Measurements from ENCODE around the gene SPTBN4.
A peak's percentile ranks its signal among the peaks of the same experiment; 100 is the strongest.
"Not testable (repeated sequence)": the region's sequence is repeated elsewhere in the genome, so short reads cannot be mapped to it uniquely, and the experiment has no call there.

Gene SPTBN4

DNA sequence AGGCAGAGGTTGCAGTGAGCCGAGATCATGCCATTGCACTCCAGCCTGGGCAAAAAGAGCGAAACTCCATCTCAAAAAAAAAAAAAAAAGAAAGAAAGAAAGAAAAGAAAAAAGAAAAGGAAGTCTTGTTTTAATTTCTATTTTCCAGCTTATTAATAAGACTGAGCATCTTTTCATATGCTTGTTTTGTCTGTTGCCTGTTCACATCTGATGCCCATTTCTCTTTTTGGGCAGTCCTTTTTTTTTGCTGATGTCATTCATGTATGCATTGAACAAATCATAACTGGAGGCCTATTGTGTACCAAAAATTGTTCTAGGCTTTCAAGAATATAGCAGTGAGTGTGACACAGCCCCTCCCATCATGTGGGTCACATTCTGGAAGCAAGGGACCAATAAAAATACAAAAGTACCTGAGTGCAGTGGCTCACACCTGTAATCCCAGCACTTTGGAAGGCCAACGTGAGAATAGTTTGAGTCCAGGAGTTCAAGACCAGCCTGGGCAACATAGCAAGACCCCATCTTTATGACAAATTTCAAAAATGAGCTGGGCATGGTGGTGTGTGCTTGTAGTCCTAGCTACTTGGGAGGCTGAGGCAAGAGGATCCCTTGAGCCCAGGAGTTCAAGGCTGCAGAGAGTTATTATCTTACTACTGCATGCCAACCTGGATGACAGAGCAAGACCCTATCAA is 79.5 kb downstream of the SPTBN4 start:
- not testable (repeated sequence) for H3K9me3 ChIP-seq (ENCODE audit: control insufficient read depth, insufficient read depth, low read depth, low read length); H3K27ac ChIP-seq (ENCODE audit: extremely low read depth, low read depth, low read length); H3K36me3 ChIP-seq (ENCODE audit: control insufficient read depth in 2 of 2, insufficient read depth in 1 of 2, low read length in 2 of 2); H3K4me3 ChIP-seq (ENCODE audit: low read depth, low read length)
- peaks cover 13% of the 10 kb centered on the region for H3K4me1 ChIP-seq (ENCODE audit: control insufficient read depth, insufficient read depth, low read length)
- TF ChIP-seq ZNF121 (tag by site-specific recombination; IDR thresholded peaks at IDR 0.05), result peak; percentile 94
- TF ChIP-seq, protein P1, sequence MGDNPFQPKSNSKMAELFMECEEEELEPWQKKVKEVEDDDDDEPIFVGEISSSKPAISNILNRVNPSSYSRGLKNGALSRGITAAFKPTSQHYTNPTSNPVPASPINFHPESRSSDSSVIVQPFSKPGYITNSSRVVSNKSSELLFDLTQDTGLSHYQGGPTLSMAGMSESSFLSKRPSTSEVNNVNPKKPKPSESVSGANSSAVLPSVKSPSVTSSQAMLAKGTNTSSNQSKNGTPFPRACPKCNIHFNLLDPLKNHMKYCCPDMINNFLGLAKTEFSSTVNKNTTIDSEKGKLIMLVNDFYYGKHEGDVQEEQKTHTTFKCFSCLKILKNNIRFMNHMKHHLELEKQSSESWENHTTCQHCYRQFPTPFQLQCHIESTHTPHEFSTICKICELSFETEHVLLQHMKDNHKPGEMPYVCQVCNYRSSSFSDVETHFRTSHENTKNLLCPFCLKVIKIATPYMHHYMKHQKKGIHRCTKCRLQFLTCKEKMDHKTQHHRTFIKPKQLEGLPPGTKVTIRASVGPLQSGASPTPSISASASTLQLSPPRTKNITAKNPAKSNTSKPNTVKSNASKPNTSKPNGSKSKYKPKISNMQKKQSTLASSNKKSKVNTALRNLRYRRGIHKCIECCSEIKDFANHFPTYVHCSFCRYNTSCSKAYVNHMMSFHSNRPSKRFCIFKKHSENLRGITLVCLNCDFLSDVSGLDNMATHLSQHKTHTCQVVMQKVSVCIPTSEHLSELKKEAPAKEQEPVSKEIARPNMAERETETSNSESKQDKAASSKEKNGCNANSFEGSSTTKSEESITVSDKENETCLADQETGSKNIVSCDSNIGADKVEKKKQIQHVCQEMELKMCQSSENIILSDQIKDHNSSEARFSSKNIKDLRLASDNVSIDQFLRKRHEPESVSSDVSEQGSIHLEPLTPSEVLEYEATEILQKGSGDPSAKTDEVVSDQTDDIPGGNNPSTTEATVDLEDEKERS (tag by site-specific recombination; IDR thresholded peaks at IDR 0.05), result 0 out of 2 replicates have a peak, but pooled peaks have one; percentile 12
- ChIA-PET POLR2A (interaction anchor here (0.6 kb wide), 1 partner anchor 180 kb away, joined by 3 read pairs; no protein-coding TSS in a partner anchor), CTCF (interaction anchor here (0.6 to 14.7 kb wide), 4 partner anchors 17 to 286 kb away, joined by 3 to 259 read pairs (median 74); no protein-coding TSS in a partner anchor)

DNA sequence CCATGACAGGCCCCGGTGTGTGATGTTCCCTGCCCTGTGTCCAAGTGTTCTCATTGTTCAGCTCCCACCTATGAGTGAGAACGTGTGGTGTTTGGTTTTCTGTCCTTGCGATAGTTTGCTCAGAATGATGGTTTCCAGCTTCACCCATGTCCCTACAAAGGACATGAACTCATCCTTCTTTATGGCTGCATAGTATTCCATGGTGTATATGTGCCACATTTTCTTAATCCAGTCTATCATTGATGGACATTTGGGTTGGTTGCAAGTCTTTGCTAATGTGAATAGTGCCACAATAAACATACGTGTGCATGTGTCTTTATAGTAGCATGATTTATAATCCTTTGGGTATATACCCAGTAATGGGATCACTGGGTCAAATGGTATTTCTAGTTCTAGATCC is 80.4 kb downstream of the SPTBN4 start:
- H3K9me3 ChIP-seq (ENCODE audit: control insufficient read depth, insufficient read depth, low read depth, low read length); H3K4me3 ChIP-seq (ENCODE audit: low read depth, low read length); POLR2A ChIA-PET; H3K27ac ChIP-seq (ENCODE audit: extremely low read depth, low read depth, low read length); H3K36me3 ChIP-seq (ENCODE audit: control insufficient read depth in 2 of 2, insufficient read depth in 1 of 2, low read length in 2 of 2): not testable (repeated sequence)
- TF ChIP-seq, protein P1 (tag by site-specific recombination; IDR thresholded peaks at IDR 0.05), result peak; percentile 68; the same call in 1 of the 2 replicates
- TF ChIP-seq ZNF146 (tag by site-specific recombination; IDR thresholded peaks at IDR 0.05), result peak; percentile 99
- TF ChIP-seq, protein P2, sequence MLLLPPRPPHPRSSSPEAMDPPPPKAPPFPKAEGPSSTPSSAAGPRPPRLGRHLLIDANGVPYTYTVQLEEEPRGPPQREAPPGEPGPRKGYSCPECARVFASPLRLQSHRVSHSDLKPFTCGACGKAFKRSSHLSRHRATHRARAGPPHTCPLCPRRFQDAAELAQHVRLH (tag by site-specific recombination; IDR thresholded peaks at IDR 0.05), result peak; percentile 83
- CTCF ChIA-PET, result interaction anchor here (0.6 to 14.7 kb wide), 7 partner anchors 11 to 287 kb away, joined by 3 to 259 read pairs (median 82); partner anchors contain the start of gene LTBP4
- peaks cover 13% of the 10 kb centered on the region for H3K4me1 ChIP-seq (ENCODE audit: control insufficient read depth, insufficient read depth, low read length)

DNA sequence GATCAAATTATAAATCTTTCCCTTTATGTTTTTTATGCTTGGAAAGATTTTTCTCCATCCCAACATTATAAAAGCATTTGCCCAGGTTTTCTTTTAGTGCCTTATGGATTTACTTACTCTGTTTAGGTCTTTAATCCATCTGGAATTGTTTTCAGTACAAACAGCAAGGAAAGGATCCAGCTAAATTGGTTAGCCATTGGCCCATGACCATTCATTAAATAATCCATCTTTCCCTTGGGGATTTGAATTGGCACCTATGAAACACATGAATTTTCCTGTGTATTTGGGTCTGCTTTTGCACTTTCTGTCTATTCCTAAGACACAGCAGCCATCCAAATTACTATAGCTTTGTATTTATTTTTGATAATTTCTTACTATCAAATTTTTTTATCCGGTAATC is 81.0 kb downstream of the SPTBN4 start:
- POLR2A ChIA-PET, result no interaction called here
- Histone ChIP-seq H3K4me3 (ENCODE audit: low read depth, low read length) (no peak overlapping the region), H3K4me1 (ENCODE audit: control insufficient read depth, insufficient read depth, low read length) (peaks cover 13% of the 10 kb centered on the region), H3K36me3 (ENCODE audit: control insufficient read depth in 2 of 2, insufficient read depth in 1 of 2, low read length in 2 of 2) (no peaks in the 10 kb centered on the region; a peak in 1 of 3 replicates), H3K9me3 (ENCODE audit: control insufficient read depth, insufficient read depth, low read depth, low read length) (peaks cover 2% of the 10 kb centered on the region; the same call in 1 of the 2 replicates), H3K27ac (ENCODE audit: extremely low read depth, low read depth, low read length) (no peak overlapping the region)
- no peak for TF ChIP-seq ZFP37 (tag by site-specific recombination; IDR thresholded peaks at IDR 0.05)
- TF ChIP-seq ZNF843 (tag by site-specific recombination; IDR thresholded peaks at IDR 0.05), result no peak
- TF ChIP-seq, protein P3, sequence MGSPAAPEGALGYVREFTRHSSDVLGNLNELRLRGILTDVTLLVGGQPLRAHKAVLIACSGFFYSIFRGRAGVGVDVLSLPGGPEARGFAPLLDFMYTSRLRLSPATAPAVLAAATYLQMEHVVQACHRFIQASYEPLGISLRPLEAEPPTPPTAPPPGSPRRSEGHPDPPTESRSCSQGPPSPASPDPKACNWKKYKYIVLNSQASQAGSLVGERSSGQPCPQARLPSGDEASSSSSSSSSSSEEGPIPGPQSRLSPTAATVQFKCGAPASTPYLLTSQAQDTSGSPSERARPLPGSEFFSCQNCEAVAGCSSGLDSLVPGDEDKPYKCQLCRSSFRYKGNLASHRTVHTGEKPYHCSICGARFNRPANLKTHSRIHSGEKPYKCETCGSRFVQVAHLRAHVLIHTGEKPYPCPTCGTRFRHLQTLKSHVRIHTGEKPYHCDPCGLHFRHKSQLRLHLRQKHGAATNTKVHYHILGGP (tag by site-specific recombination; IDR thresholded peaks at IDR 0.05), result no peak
- TF ChIP-seq ZNF777 (tag by site-specific recombination; IDR thresholded peaks at IDR 0.05; ENCODE audit: borderline replicate concordance), result no peak
- CTCF ChIA-PET, result interaction anchor here (0.6 to 14.7 kb wide), 18 partner anchors 10 to 312 kb away, joined by 3 to 259 read pairs (median 8); partner anchors contain the start of gene LTBP4

All from HEK293 (cell line).